ENCODE data around the gene MAPKAPK2. TPM values are rescaled to one million over a fixed set of nuclear protein-coding genes. Genes with fewer than 3 reads are reported as not detected.

The MAPKAPK2 gene
- total and polyA plus RNA-seq, 2 of the 13 experiments (the other 11 are each of a cell fraction or from before 2014, with no cell fraction given): 16.6 to 34.0 TPM

DNA sequence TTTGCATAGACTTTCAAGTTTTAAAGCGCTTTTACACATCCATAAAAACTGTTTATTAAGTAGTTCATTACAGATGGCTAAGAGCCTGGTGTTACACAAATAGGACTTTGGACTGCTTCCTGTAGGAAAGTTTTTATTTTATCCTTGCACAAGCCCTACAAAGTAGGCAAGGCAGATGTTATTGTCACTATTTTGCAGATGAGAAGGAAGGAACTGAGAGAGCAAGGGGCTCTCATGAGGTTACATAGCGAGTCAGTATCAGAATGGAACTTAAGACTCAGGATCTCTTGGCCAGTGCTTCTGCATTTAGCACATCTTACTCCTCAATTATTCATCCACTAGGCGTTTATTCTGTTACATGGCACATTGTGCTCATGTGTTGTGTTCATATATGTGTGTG lies 2.6 kb upstream of the MAPKAPK2 start (continued):
- TF ChIP-seq, protein P1, sequence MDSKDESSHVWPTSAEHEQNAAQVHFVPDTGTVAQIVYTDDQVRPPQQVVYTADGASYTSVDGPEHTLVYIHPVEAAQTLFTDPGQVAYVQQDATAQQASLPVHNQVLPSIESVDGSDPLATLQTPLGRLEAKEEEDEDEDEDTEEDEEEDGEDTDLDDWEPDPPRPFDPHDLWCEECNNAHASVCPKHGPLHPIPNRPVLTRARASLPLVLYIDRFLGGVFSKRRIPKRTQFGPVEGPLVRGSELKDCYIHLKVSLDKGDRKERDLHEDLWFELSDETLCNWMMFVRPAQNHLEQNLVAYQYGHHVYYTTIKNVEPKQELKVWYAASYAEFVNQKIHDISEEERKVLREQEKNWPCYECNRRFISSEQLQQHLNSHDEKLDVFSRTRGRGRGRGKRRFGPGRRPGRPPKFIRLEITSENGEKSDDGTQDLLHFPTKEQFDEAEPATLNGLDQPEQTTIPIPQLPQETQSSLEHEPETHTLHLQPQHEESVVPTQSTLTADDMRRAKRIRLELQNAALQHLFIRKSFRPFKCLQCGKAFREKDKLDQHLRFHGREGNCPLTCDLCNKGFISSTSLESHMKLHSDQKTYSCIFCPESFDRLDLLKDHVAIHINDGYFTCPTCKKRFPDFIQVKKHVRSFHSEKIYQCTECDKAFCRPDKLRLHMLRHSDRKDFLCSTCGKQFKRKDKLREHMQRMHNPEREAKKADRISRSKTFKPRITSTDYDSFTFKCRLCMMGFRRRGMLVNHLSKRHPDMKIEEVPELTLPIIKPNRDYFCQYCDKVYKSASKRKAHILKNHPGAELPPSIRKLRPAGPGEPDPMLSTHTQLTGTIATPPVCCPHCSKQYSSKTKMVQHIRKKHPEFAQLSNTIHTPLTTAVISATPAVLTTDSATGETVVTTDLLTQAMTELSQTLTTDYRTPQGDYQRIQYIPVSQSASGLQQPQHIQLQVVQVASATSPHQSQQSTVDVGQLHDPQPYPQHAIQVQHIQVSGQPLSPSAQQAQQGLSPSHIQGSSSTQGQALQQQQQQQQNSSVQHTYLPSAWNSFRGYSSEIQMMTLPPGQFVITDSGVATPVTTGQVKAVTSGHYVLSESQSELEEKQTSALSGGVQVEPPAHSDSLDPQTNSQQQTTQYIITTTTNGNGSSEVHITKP (CRISPR knock-in tag; IDR thresholded peaks at IDR 0.05; ENCODE audit: low read depth): no peak
- TF ChIP-seq, protein P2, sequence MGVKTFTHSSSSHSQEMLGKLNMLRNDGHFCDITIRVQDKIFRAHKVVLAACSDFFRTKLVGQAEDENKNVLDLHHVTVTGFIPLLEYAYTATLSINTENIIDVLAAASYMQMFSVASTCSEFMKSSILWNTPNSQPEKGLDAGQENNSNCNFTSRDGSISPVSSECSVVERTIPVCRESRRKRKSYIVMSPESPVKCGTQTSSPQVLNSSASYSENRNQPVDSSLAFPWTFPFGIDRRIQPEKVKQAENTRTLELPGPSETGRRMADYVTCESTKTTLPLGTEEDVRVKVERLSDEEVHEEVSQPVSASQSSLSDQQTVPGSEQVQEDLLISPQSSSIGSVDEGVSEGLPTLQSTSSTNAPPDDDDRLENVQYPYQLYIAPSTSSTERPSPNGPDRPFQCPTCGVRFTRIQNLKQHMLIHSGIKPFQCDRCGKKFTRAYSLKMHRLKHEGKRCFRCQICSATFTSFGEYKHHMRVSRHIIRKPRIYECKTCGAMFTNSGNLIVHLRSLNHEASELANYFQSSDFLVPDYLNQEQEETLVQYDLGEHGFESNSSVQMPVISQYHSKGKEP (CRISPR knock-in tag; IDR thresholded peaks at IDR 0.05): no peak
- TF ChIP-seq, protein P3, sequence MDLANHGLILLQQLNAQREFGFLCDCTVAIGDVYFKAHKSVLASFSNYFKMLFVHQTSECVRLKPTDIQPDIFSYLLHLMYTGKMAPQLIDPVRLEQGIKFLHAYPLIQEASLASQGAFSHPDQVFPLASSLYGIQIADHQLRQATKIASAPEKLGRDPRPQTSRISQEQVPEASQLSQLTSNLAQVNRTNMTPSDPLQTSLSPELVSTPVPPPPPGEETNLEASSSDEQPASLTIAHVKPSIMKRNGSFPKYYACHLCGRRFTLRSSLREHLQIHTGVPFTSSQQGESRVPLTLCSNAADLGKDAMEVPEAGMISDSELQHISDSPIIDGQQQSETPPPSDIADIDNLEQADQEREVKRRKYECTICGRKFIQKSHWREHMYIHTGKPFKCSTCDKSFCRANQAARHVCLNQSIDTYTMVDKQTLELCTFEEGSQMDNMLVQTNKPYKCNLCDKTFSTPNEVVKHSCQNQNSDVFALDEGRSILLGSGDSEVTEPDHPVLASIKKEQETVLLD (CRISPR knock-in tag; IDR thresholded peaks at IDR 0.05; ENCODE audit: low read depth): no peak
- TF ChIP-seq ZNF790 (CRISPR knock-in tag; IDR thresholded peaks at IDR 0.05; ENCODE audit: borderline replicate concordance) (no peak), ZNF253 (CRISPR knock-in tag; IDR thresholded peaks at IDR 0.05; ENCODE audit: borderline replicate concordance) (no peak), SAP130 (CRISPR knock-in tag; IDR thresholded peaks at IDR 0.05; ENCODE audit: low read depth) (peak; percentile 36; the same call in 1 of the 2 replicates)
- TF ChIP-seq, protein P4, sequence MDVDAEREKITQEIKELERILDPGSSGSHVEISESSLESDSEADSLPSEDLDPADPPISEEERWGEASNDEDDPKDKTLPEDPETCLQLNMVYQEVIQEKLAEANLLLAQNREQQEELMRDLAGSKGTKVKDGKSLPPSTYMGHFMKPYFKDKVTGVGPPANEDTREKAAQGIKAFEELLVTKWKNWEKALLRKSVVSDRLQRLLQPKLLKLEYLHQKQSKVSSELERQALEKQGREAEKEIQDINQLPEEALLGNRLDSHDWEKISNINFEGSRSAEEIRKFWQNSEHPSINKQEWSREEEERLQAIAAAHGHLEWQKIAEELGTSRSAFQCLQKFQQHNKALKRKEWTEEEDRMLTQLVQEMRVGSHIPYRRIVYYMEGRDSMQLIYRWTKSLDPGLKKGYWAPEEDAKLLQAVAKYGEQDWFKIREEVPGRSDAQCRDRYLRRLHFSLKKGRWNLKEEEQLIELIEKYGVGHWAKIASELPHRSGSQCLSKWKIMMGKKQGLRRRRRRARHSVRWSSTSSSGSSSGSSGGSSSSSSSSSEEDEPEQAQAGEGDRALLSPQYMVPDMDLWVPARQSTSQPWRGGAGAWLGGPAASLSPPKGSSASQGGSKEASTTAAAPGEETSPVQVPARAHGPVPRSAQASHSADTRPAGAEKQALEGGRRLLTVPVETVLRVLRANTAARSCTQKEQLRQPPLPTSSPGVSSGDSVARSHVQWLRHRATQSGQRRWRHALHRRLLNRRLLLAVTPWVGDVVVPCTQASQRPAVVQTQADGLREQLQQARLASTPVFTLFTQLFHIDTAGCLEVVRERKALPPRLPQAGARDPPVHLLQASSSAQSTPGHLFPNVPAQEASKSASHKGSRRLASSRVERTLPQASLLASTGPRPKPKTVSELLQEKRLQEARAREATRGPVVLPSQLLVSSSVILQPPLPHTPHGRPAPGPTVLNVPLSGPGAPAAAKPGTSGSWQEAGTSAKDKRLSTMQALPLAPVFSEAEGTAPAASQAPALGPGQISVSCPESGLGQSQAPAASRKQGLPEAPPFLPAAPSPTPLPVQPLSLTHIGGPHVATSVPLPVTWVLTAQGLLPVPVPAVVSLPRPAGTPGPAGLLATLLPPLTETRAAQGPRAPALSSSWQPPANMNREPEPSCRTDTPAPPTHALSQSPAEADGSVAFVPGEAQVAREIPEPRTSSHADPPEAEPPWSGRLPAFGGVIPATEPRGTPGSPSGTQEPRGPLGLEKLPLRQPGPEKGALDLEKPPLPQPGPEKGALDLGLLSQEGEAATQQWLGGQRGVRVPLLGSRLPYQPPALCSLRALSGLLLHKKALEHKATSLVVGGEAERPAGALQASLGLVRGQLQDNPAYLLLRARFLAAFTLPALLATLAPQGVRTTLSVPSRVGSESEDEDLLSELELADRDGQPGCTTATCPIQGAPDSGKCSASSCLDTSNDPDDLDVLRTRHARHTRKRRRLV (CRISPR knock-in tag; IDR thresholded peaks at IDR 0.05): no peak
- TF ChIP-seq, protein P5, sequence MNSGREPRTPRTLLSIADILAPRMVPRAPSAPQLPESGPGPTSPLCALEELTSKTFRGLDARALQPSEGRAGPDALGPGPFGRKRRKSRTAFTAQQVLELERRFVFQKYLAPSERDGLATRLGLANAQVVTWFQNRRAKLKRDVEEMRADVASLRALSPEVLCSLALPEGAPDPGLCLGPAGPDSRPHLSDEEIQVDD (CRISPR knock-in tag; IDR thresholded peaks at IDR 0.05; ENCODE audit: borderline replicate concordance): no peak
- TF ChIP-seq, protein P6, sequence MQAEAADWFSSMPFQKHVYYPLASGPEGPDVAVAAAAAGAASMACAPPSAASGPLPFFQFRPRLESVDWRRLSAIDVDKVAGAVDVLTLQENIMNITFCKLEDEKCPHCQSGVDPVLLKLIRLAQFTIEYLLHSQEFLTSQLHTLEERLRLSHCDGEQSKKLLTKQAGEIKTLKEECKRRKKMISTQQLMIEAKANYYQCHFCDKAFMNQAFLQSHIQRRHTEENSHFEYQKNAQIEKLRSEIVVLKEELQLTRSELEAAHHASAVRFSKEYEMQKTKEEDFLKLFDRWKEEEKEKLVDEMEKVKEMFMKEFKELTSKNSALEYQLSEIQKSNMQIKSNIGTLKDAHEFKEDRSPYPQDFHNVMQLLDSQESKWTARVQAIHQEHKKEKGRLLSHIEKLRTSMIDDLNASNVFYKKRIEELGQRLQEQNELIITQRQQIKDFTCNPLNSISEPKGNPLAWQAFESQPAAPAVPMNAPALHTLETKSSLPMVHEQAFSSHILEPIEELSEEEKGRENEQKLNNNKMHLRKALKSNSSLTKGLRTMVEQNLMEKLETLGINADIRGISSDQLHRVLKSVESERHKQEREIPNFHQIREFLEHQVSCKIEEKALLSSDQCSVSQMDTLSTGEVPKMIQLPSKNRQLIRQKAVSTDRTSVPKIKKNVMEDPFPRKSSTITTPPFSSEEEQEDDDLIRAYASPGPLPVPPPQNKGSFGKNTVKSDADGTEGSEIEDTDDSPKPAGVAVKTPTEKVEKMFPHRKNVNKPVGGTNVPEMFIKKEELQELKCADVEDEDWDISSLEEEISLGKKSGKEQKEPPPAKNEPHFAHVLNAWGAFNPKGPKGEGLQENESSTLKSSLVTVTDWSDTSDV (CRISPR knock-in tag; IDR thresholded peaks at IDR 0.05): no peak
- TF ChIP-seq, protein P7, sequence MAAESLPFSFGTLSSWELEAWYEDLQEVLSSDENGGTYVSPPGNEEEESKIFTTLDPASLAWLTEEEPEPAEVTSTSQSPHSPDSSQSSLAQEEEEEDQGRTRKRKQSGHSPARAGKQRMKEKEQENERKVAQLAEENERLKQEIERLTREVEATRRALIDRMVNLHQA (CRISPR knock-in tag; IDR thresholded peaks at IDR 0.05): no peak
